Mesothelial cell of epicardium (in vitro differentiated cells): ENCODE measurements around the gene UFC1. TPM values are rescaled to one million over a fixed set of nuclear protein-coding genes. Genes with fewer than 3 reads are reported as not detected.

Experiments used
- DNase-seq, 2 experiments: peaks; one replicate each; pipeline ENCODE4 v3.0.0; 2021; ENCODE audit warnings: low spot score in 2 of 2; ENCODE audit not compliant: unreplicated experiment in 2 of 2
- H3K27ac Mint-ChIP-seq: 2 replicates; pipeline ENCODE4 v1.8.0; 2021; ENCODE audit warnings: mixed read lengths
- H3K27me3 Mint-ChIP-seq: 2 replicates; pipeline ENCODE4 v1.8.0; 2021; ENCODE audit warnings: low read depth, mixed read lengths
- H3K36me3 Mint-ChIP-seq: 2 replicates; pipeline ENCODE4 v1.8.0; 2021; ENCODE audit warnings: mixed read lengths
- H3K4me1 Mint-ChIP-seq: 2 replicates; pipeline ENCODE4 v1.8.0; 2021; ENCODE audit warnings: mixed read lengths
- H3K4me3 Mint-ChIP-seq: 2 replicates; pipeline ENCODE4 v1.8.0; 2021; ENCODE audit warnings: mild to moderate bottlenecking, moderate library complexity, mixed read lengths
- H3K9me3 Mint-ChIP-seq: 2 replicates; pipeline ENCODE4 v1.8.0; 2021; ENCODE audit warnings: mixed read lengths
- CTCF ChIP-seq: fragments of 200-600 bp; sonication (generic); IDR thresholded peaks from one replicate; pipeline ENCODE4 v1.5.0; 2021; ENCODE audit warnings: antibody characterized with exemption; ENCODE audit not compliant: unreplicated experiment
- total RNA-seq: library from RNA; stranded (reverse); gene quantifications from 3 replicates; pipeline ENCODE4 v1.2.1, GENCODE V29; 2021

UFC1 gene
- total RNA-seq, 1 donor from 2014 or later, result 86.2 TPM

- H3K4me1 Mint-ChIP-seq, result peaks cover 58% of the 10 kb centered on the region
- H3K9me3 Mint-ChIP-seq, result no peaks in the 10 kb centered on the region
- H3K4me3 Mint-ChIP-seq, result peak overlapping the region; percentile 62
- H3K27me3 Mint-ChIP-seq, result no peaks in the 10 kb centered on the region
- no peak for DNase-seq
- peak overlapping the region; percentile 82 for H3K27ac Mint-ChIP-seq
- peaks cover 9% of the 10 kb centered on the region for H3K36me3 Mint-ChIP-seq
- no peak for TF ChIP-seq CTCF
Measured at GRCh38 chr1:161199506-161200139, 45.8 kb downstream of the UFC1 start.

- Mint-ChIP-seq H3K27me3 (no peaks in the 10 kb centered on the region), H3K4me3 (no peak overlapping the region), H3K9me3 (no peaks in the 10 kb centered on the region), H3K4me1 (peaks cover 61% of the 10 kb centered on the region), H3K27ac (peak overlapping the region; percentile 97), H3K36me3 (peaks cover 12% of the 10 kb centered on the region)
- no peak for TF ChIP-seq CTCF
- no peak for DNase-seq
Measured at GRCh38 chr1:161200421-161200991, 46.7 kb downstream of the UFC1 start.

GRCh38 chr1:161200992-161201835 lies 47.4 kb downstream of the UFC1 start:
- Mint-ChIP-seq H3K9me3 (no peaks in the 10 kb centered on the region), H3K4me1 (peaks cover 61% of the 10 kb centered on the region), H3K27me3 (no peaks in the 10 kb centered on the region), H3K4me3 (peak overlapping the region; percentile 93), H3K27ac (peak overlapping the region; percentile 97), H3K36me3 (peaks cover 14% of the 10 kb centered on the region)
- DNase-seq, result no peak
- no peak for TF ChIP-seq CTCF

- Mint-ChIP-seq H3K27ac (peak within 1 kb of the TSS; percentile 97), H3K9me3 (no peaks in the 10 kb centered on the region), H3K27me3 (no peaks in the 10 kb centered on the region), H3K4me1 (peaks cover 56% of the 10 kb centered on the region), H3K4me3 (peak within 1 kb of the TSS; percentile 93), H3K36me3 (peaks cover 19% of the 10 kb centered on the region)
- DNase-seq, result peak; percentile 90 to 92
- no peak for TF ChIP-seq CTCF
Measured at GRCh38 chr1:161201836-161202712, 48.3 kb downstream of the UFC1 start, which contains the start of gene NDUFS2. Gene NDUFS2 (plus strand): TSS chr1:161202367. CDS start chr1:161202386, 19 bp downstream.
